ENCODE results near the gene DPH6. TPM values are rescaled to one million over a fixed set of nuclear protein-coding genes. Genes with fewer than 3 reads are reported as not detected.

The DPH6 gene
- total and polyA plus RNA-seq, 8 donors, result 2.6 to 15.1 (median 11.8) TPM

- Histone ChIP-seq H3K36me3 (no peaks in the 10 kb centered on the region), H3K27me3 (no peaks in the 10 kb centered on the region), H3K27ac (no peak overlapping the region), H3K9me3 (no peaks in the 10 kb centered on the region), H3K4me3 (no peak overlapping the region), H3K4me1 (no peaks in the 10 kb centered on the region)
- DNase-seq (no peak), FAIRE-seq (no peak), ATAC-seq (no peak)
- no peak for TF ChIP-seq CTCF (IDR thresholded peaks at IDR 0.05)
- intact Hi-C loops (cut with DNase I), result no loop called here
- 40 to 45% methylated on average over 2 of the region's 2 CpGs for WGBS, 2 donors
Measured at GRCh38 chr15:35466476-35466875, 79.5 kb downstream of the DPH6 start.

- DNase-seq (no peak), ATAC-seq (no peak), FAIRE-seq (no peak)
- Histone ChIP-seq H3K36me3 (no peaks in the 10 kb centered on the region), H3K9me3 (no peaks in the 10 kb centered on the region), H3K4me1 (no peaks in the 10 kb centered on the region), H3K27me3 (no peaks in the 10 kb centered on the region), H3K27ac (no peak overlapping the region), H3K4me3 (no peak overlapping the region)
- intact Hi-C loops (cut with DNase I), result no loop called here
- TF ChIP-seq CTCF (IDR thresholded peaks at IDR 0.05), result no peak
Measured at GRCh38 chr15:35465783-35466182, 80.2 kb downstream of the DPH6 start.

GRCh38 chr15:35460616-35461015 lies 85.3 kb downstream of the DPH6 start:
- no peak for ATAC-seq
- no peaks in the 10 kb centered on the region for H3K9me3 ChIP-seq
- H3K4me1 ChIP-seq, result no peaks in the 10 kb centered on the region
- no peaks in the 10 kb centered on the region for H3K36me3 ChIP-seq
- intact Hi-C loops (cut with DNase I), result no loop called here
- H3K27ac ChIP-seq, result no peak overlapping the region
- no peak for FAIRE-seq
- 70 to 75% methylated on average over 4 of the region's 4 CpGs for WGBS, 2 donors
- TF ChIP-seq CTCF (IDR thresholded peaks at IDR 0.05), result no peak
- H3K4me3 ChIP-seq, result no peak overlapping the region
- no peaks in the 10 kb centered on the region for H3K27me3 ChIP-seq
- no peak for DNase-seq

GRCh38 chr15:35458176-35458856 lies 87.6 kb downstream of the DPH6 start:
- Histone ChIP-seq H3K4me1 (no peaks in the 10 kb centered on the region), H3K4me3 (no peak overlapping the region), H3K27me3 (no peaks in the 10 kb centered on the region), H3K27ac (no peak overlapping the region), H3K36me3 (no peaks in the 10 kb centered on the region), H3K9me3 (no peaks in the 10 kb centered on the region)
- ATAC-seq, result no peak
- intact Hi-C loops (cut with DNase I), result no loop called here
- FAIRE-seq, result no peak
- WGBS, 2 donors, result 95 to 96% methylated on average over 7 of the region's 7 CpGs
- TF ChIP-seq CTCF (IDR thresholded peaks at IDR 0.05), result no peak
- DNase-seq, result no peak

- ATAC-seq (no peak), FAIRE-seq (no peak), DNase-seq (no peak)
- intact Hi-C loops (cut with DNase I), result no loop called here
- Histone ChIP-seq H3K4me1 (peaks cover 0 to 7% (median 0%) of the 10 kb centered on the region in 3 donors), H3K27ac (no peak overlapping the region), H3K4me3 (no peak overlapping the region), H3K36me3 (no peaks in the 10 kb centered on the region), H3K27me3 (peaks cover 0 to 3% (median 0%) of the 10 kb centered on the region in 4 donors), H3K9me3 (no peaks in the 10 kb centered on the region)
- TF ChIP-seq CTCF (IDR thresholded peaks at IDR 0.05), result no peak
Measured at GRCh38 chr15:35455201-35455600, 90.8 kb downstream of the DPH6 start.
